ENCODE measurements around the gene EMID1. TPM values are rescaled to one million over a fixed set of nuclear protein-coding genes. Genes with fewer than 3 reads are reported as not detected.

EMID1 gene
- total and polyA plus RNA-seq, 2 donors from 2014 or later, result 9.6 to 25.5 TPM

DNA sequence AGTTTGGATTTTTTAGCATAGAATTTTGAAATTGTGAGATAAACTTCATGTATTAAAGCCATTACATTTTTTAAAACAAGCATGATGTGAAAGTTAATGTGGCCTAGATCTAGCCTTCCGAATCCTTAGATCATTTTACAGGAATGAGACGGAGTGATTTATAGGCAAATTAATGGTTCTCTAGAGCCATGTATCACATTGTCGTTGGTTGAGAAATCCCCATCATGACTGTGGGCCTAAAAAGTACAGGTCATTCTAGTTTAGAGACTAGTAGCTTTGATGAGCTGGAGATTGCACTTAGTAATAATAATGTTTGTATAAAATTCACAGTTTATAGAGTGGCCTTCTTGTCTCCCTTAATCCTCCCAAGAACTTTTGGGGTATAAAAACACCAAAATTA lies 69.5 kb downstream of the EMID1 start:
- H3K4me1 ChIP-seq (ENCODE audit: control insufficient read depth in 2 of 3, insufficient read depth in 2 of 3, low read depth in 1 of 3, low read length in 3 of 3), result peaks cover 2 to 38% (median 28%) of the 10 kb centered on the region in 3 donors
- no peaks in the 10 kb centered on the region for H3K27me3 ChIP-seq (ENCODE audit: control insufficient read depth, insufficient read depth, low read length)
- no peaks in the 10 kb centered on the region for H3K9me3 ChIP-seq (ENCODE audit: control insufficient read depth in 2 of 3, insufficient read depth in 1 of 3, low read length in 3 of 3)
- no peak overlapping the region for H3K27ac ChIP-seq (ENCODE audit: low read depth in 2 of 2, low read length in 2 of 2)
- FAIRE-seq (no peak), DNase-seq (no peak)
- TF ChIP-seq, protein P1, sequence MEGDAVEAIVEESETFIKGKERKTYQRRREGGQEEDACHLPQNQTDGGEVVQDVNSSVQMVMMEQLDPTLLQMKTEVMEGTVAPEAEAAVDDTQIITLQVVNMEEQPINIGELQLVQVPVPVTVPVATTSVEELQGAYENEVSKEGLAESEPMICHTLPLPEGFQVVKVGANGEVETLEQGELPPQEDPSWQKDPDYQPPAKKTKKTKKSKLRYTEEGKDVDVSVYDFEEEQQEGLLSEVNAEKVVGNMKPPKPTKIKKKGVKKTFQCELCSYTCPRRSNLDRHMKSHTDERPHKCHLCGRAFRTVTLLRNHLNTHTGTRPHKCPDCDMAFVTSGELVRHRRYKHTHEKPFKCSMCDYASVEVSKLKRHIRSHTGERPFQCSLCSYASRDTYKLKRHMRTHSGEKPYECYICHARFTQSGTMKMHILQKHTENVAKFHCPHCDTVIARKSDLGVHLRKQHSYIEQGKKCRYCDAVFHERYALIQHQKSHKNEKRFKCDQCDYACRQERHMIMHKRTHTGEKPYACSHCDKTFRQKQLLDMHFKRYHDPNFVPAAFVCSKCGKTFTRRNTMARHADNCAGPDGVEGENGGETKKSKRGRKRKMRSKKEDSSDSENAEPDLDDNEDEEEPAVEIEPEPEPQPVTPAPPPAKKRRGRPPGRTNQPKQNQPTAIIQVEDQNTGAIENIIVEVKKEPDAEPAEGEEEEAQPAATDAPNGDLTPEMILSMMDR (IDR thresholded peaks at IDR 0.05; ENCODE audit: borderline replicate concordance, extremely low read depth, insufficient read depth), result no peak
- no peak overlapping the region for H3K4me3 ChIP-seq (ENCODE audit: low read length in 3 of 3)
- peaks cover 10 to 42% (median 29%) of the 10 kb centered on the region in 3 donors for H3K36me3 ChIP-seq (ENCODE audit: control insufficient read depth in 2 of 3, insufficient read depth in 3 of 3, low read length in 3 of 3)
- intact Hi-C loops (cut with DNase I), result no loop called here
- H3K9ac ChIP-seq (ENCODE audit: low read length in 3 of 3), result no peak overlapping the region

DNA sequence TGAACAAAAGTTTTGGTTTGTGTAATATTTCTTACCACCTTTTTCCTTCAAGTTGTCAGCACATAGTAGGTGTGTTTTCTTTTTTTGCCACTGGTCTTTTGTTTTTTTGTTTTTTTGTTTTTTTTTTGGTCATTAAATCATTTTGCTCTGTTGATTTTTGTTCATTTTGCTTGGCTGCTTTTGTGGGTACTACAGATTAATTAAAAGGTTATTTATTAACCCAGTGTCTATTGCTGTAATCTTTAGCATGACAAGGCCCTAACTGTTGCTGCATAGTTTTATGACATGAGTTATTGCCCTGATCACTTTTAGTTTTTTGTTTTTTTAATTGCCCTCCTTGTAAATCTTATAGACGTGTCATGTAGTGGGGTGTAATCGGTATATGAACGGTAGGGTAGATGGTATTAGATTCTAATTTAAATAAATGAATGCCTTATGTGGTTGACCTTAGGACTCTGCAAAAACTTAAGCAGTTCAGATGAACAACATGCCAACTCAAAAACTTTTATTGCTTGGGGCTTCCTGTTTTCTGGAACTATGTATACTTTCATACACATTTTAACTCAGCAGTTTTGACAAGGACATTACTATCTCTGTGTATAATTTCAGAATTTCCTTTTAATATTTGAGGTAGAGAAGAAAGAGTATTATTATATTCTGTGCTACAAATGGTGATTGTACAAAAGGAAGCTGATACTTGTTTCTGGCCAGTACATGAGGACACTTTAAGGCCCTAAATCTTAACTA lies 70.3 kb downstream of the EMID1 start:
- TF ChIP-seq, protein P1 (IDR thresholded peaks at IDR 0.05; ENCODE audit: borderline replicate concordance, extremely low read depth, insufficient read depth), result no peak
- H3K4me3 ChIP-seq (ENCODE audit: low read length in 3 of 3), result no peak overlapping the region
- FAIRE-seq (peak; percentile 38), DNase-seq (peak in 2 of 5 donors; percentile 37 to 43)
- H3K27ac ChIP-seq (ENCODE audit: low read depth in 2 of 2, low read length in 2 of 2), result no peak overlapping the region
- intact Hi-C loops (cut with DNase I), result no loop called here
- peaks cover 2 to 38% (median 28%) of the 10 kb centered on the region in 3 donors for H3K4me1 ChIP-seq (ENCODE audit: control insufficient read depth in 2 of 3, insufficient read depth in 2 of 3, low read depth in 1 of 3, low read length in 3 of 3)
- H3K9ac ChIP-seq (ENCODE audit: low read length in 3 of 3), result no peak overlapping the region
- peaks cover 10 to 42% (median 31%) of the 10 kb centered on the region in 3 donors for H3K36me3 ChIP-seq (ENCODE audit: control insufficient read depth in 2 of 3, insufficient read depth in 3 of 3, low read length in 3 of 3)
- H3K27me3 ChIP-seq (ENCODE audit: control insufficient read depth, insufficient read depth, low read length), result no peaks in the 10 kb centered on the region
- no peaks in the 10 kb centered on the region for H3K9me3 ChIP-seq (ENCODE audit: control insufficient read depth in 2 of 3, insufficient read depth in 1 of 3, low read length in 3 of 3)

DNA sequence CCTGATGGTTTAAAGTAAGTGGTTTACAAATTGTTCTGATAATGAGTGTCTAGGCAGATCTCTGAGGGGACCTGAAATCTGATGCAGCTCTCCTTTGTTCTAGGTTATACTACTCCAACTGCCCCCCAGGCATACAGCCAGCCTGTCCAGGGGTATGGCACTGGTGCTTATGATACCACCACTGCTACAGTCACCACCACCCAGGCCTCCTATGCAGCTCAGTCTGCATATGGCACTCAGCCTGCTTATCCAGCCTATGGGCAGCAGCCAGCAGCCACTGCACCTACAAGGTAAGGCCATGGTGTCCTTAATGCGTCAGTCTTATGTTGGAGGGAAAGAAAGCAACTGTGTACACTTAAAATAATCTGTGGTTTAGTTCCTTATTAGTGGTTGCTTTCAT lies 72.2 kb downstream of the EMID1 start:
- peaks cover 2 to 30% (median 23%) of the 10 kb centered on the region in 3 donors for H3K4me1 ChIP-seq (ENCODE audit: control insufficient read depth in 2 of 3, insufficient read depth in 2 of 3, low read depth in 1 of 3, low read length in 3 of 3)
- no peak overlapping the region for H3K4me3 ChIP-seq (ENCODE audit: low read length in 3 of 3)
- no peaks in the 10 kb centered on the region for H3K27me3 ChIP-seq (ENCODE audit: control insufficient read depth, insufficient read depth, low read length)
- DNase-seq (no peak), FAIRE-seq (no peak)
- H3K9me3 ChIP-seq (ENCODE audit: control insufficient read depth in 2 of 3, insufficient read depth in 1 of 3, low read length in 3 of 3), result no peaks in the 10 kb centered on the region
- H3K36me3 ChIP-seq (ENCODE audit: control insufficient read depth in 2 of 3, insufficient read depth in 3 of 3, low read length in 3 of 3), result peaks cover 15 to 47% (median 33%) of the 10 kb centered on the region in 3 donors
- intact Hi-C loops (cut with DNase I), result no loop called here
- TF ChIP-seq, protein P1 (IDR thresholded peaks at IDR 0.05; ENCODE audit: borderline replicate concordance, extremely low read depth, insufficient read depth), result no peak
- H3K9ac ChIP-seq (ENCODE audit: low read length in 3 of 3), result no peak overlapping the region
- no peak overlapping the region for H3K27ac ChIP-seq (ENCODE audit: low read depth in 2 of 2, low read length in 2 of 2)

Data from kidney (tissue), 14 donors.